ENCODE results near the gene ADPRH. TPM values are rescaled to one million over a fixed set of nuclear protein-coding genes. Genes with fewer than 3 reads are reported as not detected.
"Not testable (repeated sequence)": the region's sequence is repeated elsewhere in the genome, so short reads cannot be mapped to it uniquely, and the experiment has no call there.

The ADPRH gene
- total RNA-seq, 2 donors from 2014 or later, result 18.5 to 22.7 TPM

- DNase-seq (ENCODE audit: low spot score) (no peak), ATAC-seq (ENCODE audit: insufficient number of reproducible peaks, low FRiP score, low read depth) (no peak)
- Histone ChIP-seq H3K36me3 (peaks cover 3% of the 10 kb centered on the region), H3K4me3 (no peak overlapping the region), H3K9me3 (no peaks in the 10 kb centered on the region), H3K4me1 (ENCODE audit: control insufficient read depth in 1 of 2, low read depth in 2 of 2) (no peaks in the 10 kb centered on the region), H3K27me3 (replicated peaks; ENCODE audit: insufficient read depth) (no peaks in the 10 kb centered on the region), H3K27ac (no peak overlapping the region)
- TF ChIP-seq CTCF (IDR thresholded peaks at IDR 0.05), result no peak
Observed at GRCh38 chr3:119588112-119588511, 8.8 kb downstream of the ADPRH start.

GRCh38 chr3:119589102-119589773 lies 9.9 kb downstream of the ADPRH start:
- Histone ChIP-seq H3K9me3 (no peaks in the 10 kb centered on the region), H3K27me3 (replicated peaks; ENCODE audit: insufficient read depth) (no peaks in the 10 kb centered on the region), H3K36me3 (peaks cover 3% of the 10 kb centered on the region), H3K27ac (no peak overlapping the region), H3K4me3 (no peak overlapping the region), H3K4me1 (ENCODE audit: control insufficient read depth in 1 of 2, low read depth in 2 of 2) (no peaks in the 10 kb centered on the region)
- DNase-seq (ENCODE audit: low spot score) (no peak), ATAC-seq (ENCODE audit: insufficient number of reproducible peaks, low FRiP score, low read depth) (no peak)
- TF ChIP-seq CTCF (IDR thresholded peaks at IDR 0.05), result no peak

- no peak for TF ChIP-seq CTCF (IDR thresholded peaks at IDR 0.05)
- Histone ChIP-seq H3K4me1 (ENCODE audit: control insufficient read depth in 1 of 2, low read depth in 2 of 2) (no peaks in the 10 kb centered on the region), H3K4me3 (no peak overlapping the region), H3K9me3 (no peaks in the 10 kb centered on the region), H3K27me3 (replicated peaks; ENCODE audit: insufficient read depth) (no peaks in the 10 kb centered on the region), H3K36me3 (peaks cover 3% of the 10 kb centered on the region), H3K27ac (no peak overlapping the region)
- ATAC-seq (ENCODE audit: insufficient number of reproducible peaks, low FRiP score, low read depth) (no peak), DNase-seq (ENCODE audit: low spot score) (no peak)
Observed at GRCh38 chr3:119590706-119591105, 11.4 kb downstream of the ADPRH start.

GRCh38 chr3:119592861-119593260 lies 13.6 kb downstream of the ADPRH start:
- H3K27ac ChIP-seq, result no peak overlapping the region
- no peaks in the 10 kb centered on the region for H3K27me3 ChIP-seq (replicated peaks; ENCODE audit: insufficient read depth)
- H3K4me1 ChIP-seq (ENCODE audit: control insufficient read depth in 1 of 2, low read depth in 2 of 2), result peaks cover 0 to 4% of the 10 kb centered on the region in 2 donors
- DNase-seq (ENCODE audit: low spot score) (no peak), ATAC-seq (ENCODE audit: insufficient number of reproducible peaks, low FRiP score, low read depth) (no peak)
- no peak for TF ChIP-seq CTCF (IDR thresholded peaks at IDR 0.05)
- no peaks in the 10 kb centered on the region for H3K9me3 ChIP-seq
- no peaks in the 10 kb centered on the region for H3K36me3 ChIP-seq
- H3K4me3 ChIP-seq, result no peak overlapping the region

- no peak for DNase-seq (ENCODE audit: low spot score)
- no peaks in the 10 kb centered on the region for H3K9me3 ChIP-seq
- no peaks in the 10 kb centered on the region for H3K36me3 ChIP-seq
- H3K27me3 ChIP-seq (replicated peaks; ENCODE audit: insufficient read depth), result no peaks in the 10 kb centered on the region
- H3K4me3 ChIP-seq, result no peak overlapping the region
- H3K27ac ChIP-seq, result no peak overlapping the region
- peaks cover 0 to 4% of the 10 kb centered on the region in 2 donors for H3K4me1 ChIP-seq (ENCODE audit: control insufficient read depth in 1 of 2, low read depth in 2 of 2)
- TF ChIP-seq CTCF (IDR thresholded peaks at IDR 0.05), result no peak
- ATAC-seq (ENCODE audit: insufficient number of reproducible peaks, low FRiP score, low read depth), result no peak
Observed at GRCh38 chr3:119594066-119594465, 14.8 kb downstream of the ADPRH start.

GRCh38 chr3:119594929-119595328 lies 15.6 kb downstream of the ADPRH start:
- H3K4me3 ChIP-seq; H3K9me3 ChIP-seq; H3K27me3 ChIP-seq (replicated peaks; ENCODE audit: insufficient read depth); H3K4me1 ChIP-seq (ENCODE audit: control insufficient read depth in 1 of 2, low read depth in 2 of 2); ATAC-seq (ENCODE audit: insufficient number of reproducible peaks, low FRiP score, low read depth); H3K36me3 ChIP-seq; H3K27ac ChIP-seq; DNase-seq (ENCODE audit: low spot score): not testable (repeated sequence)
